ENCODE measurements around the gene CSKMT.
"Not testable (repeated sequence)": the region's sequence is repeated elsewhere in the genome, so short reads cannot be mapped to it uniquely, and the experiment has no call there.

CSKMT gene

GRCh38 chr11:62689421-62690183, 24.5 kb downstream of the CSKMT start, which contains the start of gene LRRN4CL:
Gene LRRN4CL (minus strand): TSS chr11:62689530. CDS start chr11:62688508, 1,022 bp downstream.
- no peak for DNase-seq (ENCODE audit: low read depth in 2 of 2)

- not testable (repeated sequence) for DNase-seq (ENCODE audit: low read depth in 2 of 2)
These were observed 28.5 kb downstream of the CSKMT start for GRCh38 chr11:62693624-62694023.

- peak; percentile 46 to 55 for DNase-seq (ENCODE audit: low read depth in 2 of 2)
These were observed 29.5 kb downstream of the CSKMT start for GRCh38 chr11:62694455-62695167.

- no peak for DNase-seq (ENCODE audit: low read depth in 2 of 2)
These were observed 37.1 kb downstream of the CSKMT start for GRCh38 chr11:62702246-62702645.

DNA sequence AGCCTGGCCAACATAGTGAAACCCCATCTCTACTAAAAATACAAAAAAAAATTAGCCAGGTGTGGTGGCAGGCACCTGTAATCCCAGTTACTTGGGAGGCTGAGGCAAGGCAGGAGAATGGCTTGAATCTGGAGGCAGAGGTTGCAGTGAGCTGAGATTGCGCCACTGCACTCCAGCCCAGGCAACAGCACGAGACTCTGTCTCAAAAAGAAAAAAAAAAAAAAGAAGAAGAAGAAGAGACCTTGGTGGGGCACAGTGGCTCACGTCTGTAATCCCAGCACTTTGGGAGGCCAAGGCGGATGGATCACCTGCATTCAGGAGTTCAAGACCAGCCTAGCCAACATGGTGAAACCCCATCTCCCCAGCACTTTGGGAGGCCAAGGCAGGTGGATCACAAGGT, 38.8 kb downstream of the CSKMT start:
- DNase-seq (ENCODE audit: low read depth in 2 of 2): not testable (repeated sequence)

DNA sequence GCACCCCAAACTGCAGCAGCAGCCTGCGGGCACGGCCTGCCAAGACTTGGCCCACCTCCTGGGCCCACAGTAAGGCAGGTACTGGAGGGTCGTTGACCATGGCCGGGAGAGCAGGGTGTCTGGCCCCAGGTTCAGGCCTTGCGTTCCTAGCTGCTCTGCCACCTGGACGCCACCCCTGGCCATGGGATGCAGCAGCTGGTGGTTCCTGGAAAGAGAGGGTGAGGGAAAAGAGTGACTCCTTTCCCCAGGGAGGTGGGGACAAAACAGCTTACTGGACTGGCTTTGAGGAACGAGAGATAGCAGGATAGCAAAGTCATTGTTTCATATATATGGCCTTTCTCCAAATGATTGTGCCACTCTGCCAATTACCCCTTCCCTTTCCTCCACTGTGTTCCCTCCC, 40.3 kb downstream of the CSKMT start:
- no peak for DNase-seq (ENCODE audit: low read depth in 2 of 2)

DNA sequence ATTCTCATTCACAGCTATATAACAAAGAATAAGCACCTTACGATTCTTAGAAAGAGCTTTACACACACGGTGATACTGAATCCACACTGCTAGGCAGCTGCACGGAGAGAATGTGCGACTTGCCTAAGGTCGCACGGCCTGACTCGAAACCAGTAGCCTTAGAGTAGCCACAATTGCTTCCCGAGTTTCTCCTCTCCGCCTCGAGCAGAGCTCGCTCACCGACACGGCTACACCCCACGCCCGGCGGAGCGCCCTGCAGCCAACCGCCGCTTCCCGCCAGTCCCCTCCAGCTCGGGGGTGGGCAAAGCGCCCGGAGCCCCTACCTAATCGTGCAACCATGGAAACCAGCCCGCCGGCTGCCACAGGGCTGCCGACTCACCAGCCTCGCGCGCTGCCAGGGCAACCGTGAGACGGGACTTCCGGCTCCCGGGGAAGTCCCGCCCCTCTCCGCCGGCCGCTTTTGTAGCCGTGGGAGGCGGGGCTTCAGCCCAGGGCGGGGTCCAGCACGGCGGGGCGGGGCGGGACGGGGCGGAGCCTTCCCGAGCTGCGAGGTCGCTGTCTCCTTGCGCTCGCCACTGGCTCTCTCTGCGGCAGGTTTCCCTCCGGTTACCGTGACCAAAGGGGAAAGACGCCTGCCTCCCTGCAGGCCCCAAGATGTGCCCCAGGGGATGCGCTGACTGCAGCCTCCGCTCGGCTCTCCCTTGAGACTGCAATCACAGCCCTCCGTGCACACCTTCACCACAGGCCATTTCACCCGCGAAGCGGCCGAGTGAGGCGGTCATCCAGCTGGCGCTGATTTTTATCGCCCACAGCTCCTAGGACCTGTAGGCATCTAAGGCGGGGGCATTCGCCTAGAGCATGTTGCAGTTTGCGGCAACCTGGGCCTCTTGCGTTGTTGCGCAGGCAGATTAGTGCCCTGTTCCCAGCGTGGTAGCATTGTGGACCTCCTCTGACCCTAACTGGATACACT, 41.1 kb downstream of the CSKMT start:
- peak; percentile 94 to 97 for DNase-seq (ENCODE audit: low read depth in 2 of 2)

- DNase-seq (ENCODE audit: low read depth in 2 of 2): no peak
These were observed 41.7 kb downstream of the CSKMT start for GRCh38 chr11:62706850-62707247.

GRCh38 chr11:62707277-62707861, 42.3 kb downstream of the CSKMT start, which contains the start of the genes BSCL2 and GNG3:
Gene BSCL2 (minus strand): TSS chr11:62707424. CDS start chr11:62707195, 229 bp downstream.
Gene GNG3 (plus strand): TSS chr11:62707676. CDS start chr11:62708296, 620 bp downstream.
- DNase-seq (ENCODE audit: low read depth in 2 of 2): no peak

DNA sequence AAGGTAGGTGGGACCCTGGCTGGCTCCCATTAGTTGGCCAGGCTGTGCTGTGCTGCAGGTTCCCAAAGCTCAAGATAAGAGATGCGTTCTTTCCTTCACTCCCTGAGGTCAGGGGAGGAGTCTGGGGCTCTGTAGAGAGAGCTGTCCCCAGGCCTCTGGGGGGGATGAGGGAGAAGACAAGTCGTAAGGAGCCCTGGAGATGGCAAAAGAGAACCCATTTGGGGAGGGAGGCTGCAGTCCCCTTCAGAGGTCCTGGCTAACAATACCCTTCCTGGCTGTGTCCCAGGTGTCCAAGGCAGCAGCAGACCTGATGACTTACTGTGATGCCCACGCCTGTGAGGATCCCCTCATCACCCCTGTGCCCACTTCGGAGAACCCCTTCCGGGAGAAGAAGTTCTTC, 43.3 kb downstream of the CSKMT start:
- DNase-seq (ENCODE audit: low read depth in 2 of 2): no peak

DNA sequence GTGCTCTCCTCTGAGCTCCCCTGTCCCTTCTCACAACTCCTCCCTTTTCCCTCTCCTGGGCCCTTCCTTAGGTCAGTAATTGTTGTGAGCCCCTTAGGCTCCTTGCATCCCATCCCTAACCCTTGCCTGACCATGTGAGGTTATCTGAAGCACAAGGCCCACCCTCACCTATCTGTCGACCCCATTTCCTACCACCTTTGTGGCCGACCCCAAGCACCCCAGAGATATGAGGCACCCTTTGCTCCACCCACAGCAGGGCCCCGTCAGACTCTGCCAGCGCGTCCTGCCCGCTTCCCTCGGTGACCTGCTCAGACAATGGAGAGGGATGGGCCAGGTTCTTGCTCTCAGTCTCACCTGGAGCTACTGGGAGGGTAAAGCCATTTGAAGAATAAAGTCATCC, 43.7 kb downstream of the CSKMT start:
- DNase-seq (ENCODE audit: low read depth in 2 of 2): peak in 1 of 2 donors; percentile 33

DNA sequence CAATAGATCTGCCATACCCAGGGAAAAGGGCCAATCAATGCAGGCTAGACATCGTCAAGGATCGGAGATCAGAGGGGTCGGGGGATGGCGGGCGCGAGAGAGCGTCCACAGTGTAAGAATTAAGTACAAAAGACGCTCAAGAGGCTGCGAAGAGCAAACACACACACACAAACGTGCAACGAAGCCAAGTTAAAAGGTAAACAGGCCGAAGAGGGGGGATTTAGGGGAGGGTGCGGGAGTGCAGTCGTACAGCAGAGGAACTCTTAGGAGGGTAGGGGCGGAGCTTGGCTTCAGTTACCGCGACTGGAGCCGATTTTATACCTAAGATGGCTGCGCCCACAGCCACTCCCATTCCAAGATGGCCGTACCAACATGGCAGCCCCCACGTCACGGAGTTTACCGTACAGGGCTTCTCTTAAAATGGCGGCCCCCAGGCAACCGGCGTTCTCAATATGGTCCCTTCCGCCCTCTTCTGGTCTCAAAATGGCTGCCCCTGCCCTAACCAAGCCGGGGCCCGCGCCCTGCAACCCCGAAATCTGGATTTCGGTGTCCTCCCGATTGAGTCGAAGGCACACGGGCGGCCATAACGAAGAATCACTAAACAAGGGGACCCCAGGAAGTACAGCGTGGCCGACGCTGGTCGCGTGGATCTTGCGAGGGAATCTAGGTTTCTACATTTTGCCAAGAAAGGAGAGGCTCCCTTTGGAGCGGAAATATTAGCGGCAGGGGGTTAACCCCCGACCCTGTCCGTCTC, 44.3 kb downstream of the CSKMT start:
- DNase-seq (ENCODE audit: low read depth in 2 of 2): peak; percentile 86 to 91

DNA sequence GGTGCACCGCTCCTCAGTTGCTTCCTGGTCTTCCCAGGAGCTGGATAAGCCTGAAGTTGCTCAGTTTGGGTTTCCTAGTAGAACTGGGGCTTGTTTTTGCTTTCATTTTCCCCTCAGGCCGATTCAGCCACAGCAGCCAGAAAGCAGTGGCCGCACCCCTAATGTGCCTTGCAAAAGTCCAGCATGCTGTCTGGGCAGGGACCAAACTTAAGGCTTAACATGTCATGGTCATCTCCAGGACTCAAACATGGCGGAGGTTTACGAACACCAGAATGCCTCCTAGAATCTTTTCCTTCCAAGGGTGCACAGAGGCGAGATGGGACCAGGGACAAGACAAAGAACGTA, 44.9 kb downstream of the CSKMT start:
- no peak for DNase-seq (ENCODE audit: low read depth in 2 of 2)

- DNase-seq (ENCODE audit: low read depth in 2 of 2): no peak
These were observed 47.2 kb downstream of the CSKMT start for GRCh38 chr11:62712276-62712812.

GRCh38 chr11:62712861-62713260, 47.7 kb downstream of the CSKMT start:
- DNase-seq (ENCODE audit: low read depth in 2 of 2): no peak

DNA sequence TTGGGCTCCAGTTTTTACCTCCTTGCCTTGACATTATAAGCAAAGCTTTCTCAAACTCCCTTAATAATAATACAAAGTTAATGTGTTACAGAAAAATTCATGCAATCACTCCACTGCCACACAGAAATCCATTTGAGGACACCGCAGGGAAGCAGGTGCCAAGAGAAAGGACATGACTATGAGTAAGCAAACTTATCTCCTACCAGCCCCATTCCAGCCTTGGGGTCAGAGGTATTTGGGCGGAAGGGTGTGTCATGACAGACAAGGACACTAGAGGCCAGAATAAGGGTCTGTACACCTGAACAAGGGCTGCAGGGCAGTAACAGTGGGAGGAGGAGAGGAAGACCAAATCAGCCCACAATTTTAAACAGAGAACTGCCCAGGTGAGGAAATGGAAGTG, 48.2 kb downstream of the CSKMT start:
- DNase-seq (ENCODE audit: low read depth in 2 of 2): no peak

DNA sequence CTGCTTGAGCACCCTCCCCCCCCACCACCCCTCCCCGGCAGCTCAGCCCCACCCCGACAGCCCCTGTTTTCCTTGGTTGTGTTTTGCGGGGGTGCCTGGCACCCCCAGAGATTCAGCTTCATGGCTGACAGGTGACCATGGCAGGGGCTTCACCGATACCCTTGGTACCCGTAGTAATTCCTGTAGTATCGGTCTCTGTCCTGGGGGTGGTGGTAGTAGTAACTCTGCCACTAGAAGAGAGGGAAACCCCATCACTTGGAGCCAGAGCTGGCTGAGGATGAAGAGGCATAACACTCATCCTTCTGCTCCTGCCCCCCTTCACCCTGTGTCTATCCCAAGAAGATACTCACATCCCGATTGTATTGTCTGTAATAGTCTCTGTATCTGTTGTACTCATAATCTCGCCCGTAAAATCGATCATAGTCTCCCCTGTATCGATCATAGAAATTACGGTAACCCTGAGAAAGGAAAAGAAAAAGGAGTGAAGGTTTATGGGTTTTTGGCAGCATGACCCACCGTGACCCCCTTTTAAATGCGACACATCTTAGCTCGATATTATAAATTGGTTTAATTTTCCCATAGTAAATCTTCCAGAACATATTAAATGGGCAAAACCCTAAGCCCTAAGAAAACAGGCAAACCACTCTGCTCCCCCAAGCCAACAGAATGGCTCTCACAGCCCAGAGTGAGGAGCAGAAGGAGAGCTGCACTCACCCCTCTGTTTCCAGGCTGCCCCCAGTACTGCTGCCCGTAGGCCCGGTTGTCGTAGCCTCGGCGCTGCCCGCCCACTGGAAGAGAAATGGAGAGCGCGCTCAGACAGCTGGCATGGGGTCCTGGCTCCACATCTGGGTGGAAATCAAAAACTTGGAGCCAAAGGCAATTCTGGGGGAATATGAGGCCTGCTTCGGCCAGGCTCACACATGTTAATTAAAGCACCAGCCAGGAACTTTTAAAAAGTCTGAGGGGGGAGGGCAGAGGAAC, 50.3 kb downstream of the CSKMT start:
- no peak for DNase-seq (ENCODE audit: low read depth in 2 of 2)

- no peak for DNase-seq (ENCODE audit: low read depth in 2 of 2)
These were observed 51.1 kb downstream of the CSKMT start for GRCh38 chr11:62716206-62716605.

- DNase-seq (ENCODE audit: low read depth in 2 of 2): no peak
These were observed 51.7 kb downstream of the CSKMT start for GRCh38 chr11:62716816-62717215.
